Measurements from ENCODE around the gene TFR2. TPM values are rescaled to one million over a fixed set of nuclear protein-coding genes. Genes with fewer than 3 reads are reported as not detected.

Gene TFR2
- total RNA-seq, 1 experiment from 2014 or later: 0.27 TPM

Other genes starting within 250 kb of the TFR2 start
- gene ZCWPW1, start 212.8 kb downstream of the TFR2 start, total RNA-seq (2014; rRNA removed; shearing (Covaris generic); ENCODE audit: low replicate concordance): 1.8 and 5.9 TPM in 2 replicates
- gene MEPCE, start 211.7 kb downstream of the TFR2 start, total RNA-seq (2014; rRNA removed; shearing (Covaris generic); ENCODE audit: low replicate concordance): 44.0 and 49.7 TPM in 2 replicates
- gene PPP1R35, start 205.1 kb downstream of the TFR2 start, total RNA-seq (2014; rRNA removed; shearing (Covaris generic); ENCODE audit: low replicate concordance): 48.5 and 55.4 TPM in 2 replicates
- not detected in 2 replicates for gene SPACDR, start 177.3 kb downstream of the TFR2 start, total RNA-seq (2014; rRNA removed; shearing (Covaris generic); ENCODE audit: low replicate concordance)
- gene TSC22D4, start 162.3 kb downstream of the TFR2 start, total RNA-seq (2014; rRNA removed; shearing (Covaris generic); ENCODE audit: low replicate concordance): 39.5 and 46.5 TPM in 2 replicates
- 0.87 and 3.6 TPM in 2 replicates for gene NYAP1, start 157.6 kb downstream of the TFR2 start, total RNA-seq (2014; rRNA removed; shearing (Covaris generic); ENCODE audit: low replicate concordance)
- gene AGFG2, start 102.3 kb downstream of the TFR2 start, total RNA-seq (2014; rRNA removed; shearing (Covaris generic); ENCODE audit: low replicate concordance): 20.0 and 42.3 TPM in 2 replicates
- gene SAP25, start 67.7 kb downstream of the TFR2 start, total RNA-seq (2014; rRNA removed; shearing (Covaris generic); ENCODE audit: low replicate concordance): not detected in 2 replicates
- 0.84 and 3.7 TPM in 2 replicates for gene LRCH4, start 55.4 kb downstream of the TFR2 start, total RNA-seq (2014; rRNA removed; shearing (Covaris generic); ENCODE audit: low replicate concordance)
- gene FBXO24, start 55.2 kb downstream of the TFR2 start, total RNA-seq (2014; rRNA removed; shearing (Covaris generic); ENCODE audit: low replicate concordance): 0.23 and 0.71 TPM in 2 replicates
- 5.3 and 17.8 TPM in 2 replicates for gene PCOLCE, start 39.2 kb downstream of the TFR2 start, total RNA-seq (2014; rRNA removed; shearing (Covaris generic); ENCODE audit: low replicate concordance)
- 3.6 and 34.9 TPM in 2 replicates for gene MOSPD3, start 29.0 kb downstream of the TFR2 start, total RNA-seq (2014; rRNA removed; shearing (Covaris generic); ENCODE audit: low replicate concordance)
- not detected in 2 replicates for gene ACTL6B, start 14.9 kb upstream of the TFR2 start, total RNA-seq (2014; rRNA removed; shearing (Covaris generic); ENCODE audit: low replicate concordance)
- gene GNB2, start 32.2 kb upstream of the TFR2 start, total RNA-seq (2014; rRNA removed; shearing (Covaris generic); ENCODE audit: low replicate concordance): 116 and 179 TPM in 2 replicates
- gene GIGYF1, start 52.7 kb upstream of the TFR2 start, total RNA-seq (2014; rRNA removed; shearing (Covaris generic); ENCODE audit: low replicate concordance): 9.6 and 10.6 TPM in 2 replicates
- 109 and 126 TPM in 2 replicates for gene POP7, start 64.6 kb upstream of the TFR2 start, total RNA-seq (2014; rRNA removed; shearing (Covaris generic); ENCODE audit: low replicate concordance)
- gene EPO, start 78.9 kb upstream of the TFR2 start, total RNA-seq (2014; rRNA removed; shearing (Covaris generic); ENCODE audit: low replicate concordance): not detected in 2 replicates
- gene ZAN, start 92.0 kb upstream of the TFR2 start, total RNA-seq (2014; rRNA removed; shearing (Covaris generic); ENCODE audit: low replicate concordance): not detected in 2 replicates
- 31.9 and 43.6 TPM in 2 replicates for gene EPHB4, start 186.0 kb upstream of the TFR2 start, total RNA-seq (2014; rRNA removed; shearing (Covaris generic); ENCODE audit: low replicate concordance)
- 16.5 and 19.8 TPM in 2 replicates for gene SLC12A9, start 211.2 kb upstream of the TFR2 start, total RNA-seq (2014; rRNA removed; shearing (Covaris generic); ENCODE audit: low replicate concordance)
- gene TRIP6, start 225.8 kb upstream of the TFR2 start, total RNA-seq (2014; rRNA removed; shearing (Covaris generic); ENCODE audit: low replicate concordance): 234 and 286 TPM in 2 replicates
- 72.5 and 75.8 TPM in 2 replicates for gene SRRT, start 233.6 kb upstream of the TFR2 start, total RNA-seq (2014; rRNA removed; shearing (Covaris generic); ENCODE audit: low replicate concordance)
- gene UFSP1, start 248.2 kb upstream of the TFR2 start, total RNA-seq (2014; rRNA removed; shearing (Covaris generic); ENCODE audit: low replicate concordance): 7.4 and 11.8 TPM in 2 replicates